IPS DF 4.7 (cell line): Measurements from ENCODE around the gene POTEH.
"Not testable (repeated sequence)": the region's sequence is repeated elsewhere in the genome, so short reads cannot be mapped to it uniquely, and the experiment has no call there.

Experiments
- DNase-seq: peaks from one replicate; pipeline ENCODE4 v3.0.0-alpha.2; 2013; ENCODE audit warnings: low spot score; ENCODE audit errors: extremely low read depth

Gene POTEH

DNA sequence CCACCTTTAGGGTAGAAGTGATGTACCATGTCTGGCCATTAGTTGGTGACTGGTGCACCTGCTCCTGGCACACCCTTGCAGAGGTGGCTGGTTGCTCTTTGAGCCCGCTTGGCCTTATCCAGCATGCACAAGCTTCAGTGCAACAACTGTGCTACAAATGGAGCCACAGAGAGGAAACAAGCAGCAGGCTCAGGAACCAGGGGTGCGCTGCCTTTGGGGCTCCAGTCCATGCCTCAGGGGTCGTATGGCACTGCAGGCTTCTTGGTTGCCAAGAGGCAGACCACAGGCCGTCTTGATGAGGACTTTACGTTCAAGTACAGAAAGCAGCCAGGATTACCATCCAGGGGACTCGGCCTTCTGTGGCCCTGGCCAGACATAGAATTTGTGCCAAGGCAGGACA, 44.6 kb downstream of the POTEH start:
- DNase-seq, result not testable (repeated sequence)

DNA sequence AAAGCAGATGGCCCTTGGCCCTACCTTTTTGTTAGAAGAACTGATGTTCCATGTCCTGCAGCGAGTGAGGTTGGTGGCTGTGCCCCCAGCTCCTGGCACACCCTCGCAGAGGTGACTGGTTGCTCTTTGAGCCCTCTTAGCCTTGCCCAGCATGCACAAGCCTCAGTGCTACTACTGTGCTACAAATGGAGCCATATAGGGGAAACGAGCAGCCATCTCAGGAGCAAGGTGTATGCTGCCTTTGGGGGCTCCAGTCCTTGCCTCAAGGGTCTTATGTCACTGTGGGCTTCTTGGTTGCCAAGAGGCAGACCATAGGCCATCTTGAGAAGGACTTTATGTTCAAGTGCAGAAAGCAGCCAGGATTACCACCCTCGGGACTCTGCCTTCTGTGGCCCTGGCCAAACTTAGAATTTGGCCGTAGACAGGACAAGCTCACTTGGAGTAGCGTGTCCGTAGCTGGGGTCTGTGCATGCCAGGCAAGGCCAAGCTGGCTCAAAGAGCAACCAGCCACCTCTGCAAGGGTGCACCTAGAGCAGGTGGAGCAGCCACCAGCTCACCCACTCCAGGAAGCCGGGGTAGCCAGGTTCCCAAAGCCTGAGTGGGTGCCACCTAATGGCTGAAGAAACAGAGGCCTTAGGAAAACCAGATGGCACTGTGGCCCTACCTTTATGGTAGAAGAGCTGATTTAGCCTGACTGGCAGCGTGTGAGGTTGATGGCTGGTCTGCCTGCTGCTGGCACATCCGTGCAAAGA, 48.5 kb downstream of the POTEH start:
- DNase-seq, result not testable (repeated sequence)

DNA sequence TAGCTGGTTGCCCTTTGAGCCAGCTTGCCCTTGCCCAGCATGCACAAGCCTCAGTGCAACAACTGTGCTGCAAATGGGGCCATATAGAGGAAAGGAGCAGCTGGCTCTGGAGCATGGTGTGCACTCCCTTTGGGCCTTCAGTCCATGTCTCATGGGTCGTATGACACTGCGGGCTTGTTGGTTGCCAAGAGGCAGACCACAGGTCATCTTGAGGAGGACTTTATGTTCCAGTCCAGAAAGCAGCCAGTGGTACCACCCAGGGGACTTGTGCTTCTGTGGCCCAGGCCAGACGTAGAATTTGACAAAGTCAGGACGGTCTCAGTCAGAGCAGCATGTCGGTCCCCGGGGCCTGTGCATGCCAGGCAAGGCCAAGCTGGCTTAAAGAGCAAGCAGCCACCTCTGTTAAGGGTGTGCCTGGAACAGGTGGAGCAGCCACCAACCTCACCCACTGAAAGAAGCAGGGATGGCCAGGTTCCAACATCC, 49.1 kb downstream of the POTEH start:
- DNase-seq, result not testable (repeated sequence)

DNA sequence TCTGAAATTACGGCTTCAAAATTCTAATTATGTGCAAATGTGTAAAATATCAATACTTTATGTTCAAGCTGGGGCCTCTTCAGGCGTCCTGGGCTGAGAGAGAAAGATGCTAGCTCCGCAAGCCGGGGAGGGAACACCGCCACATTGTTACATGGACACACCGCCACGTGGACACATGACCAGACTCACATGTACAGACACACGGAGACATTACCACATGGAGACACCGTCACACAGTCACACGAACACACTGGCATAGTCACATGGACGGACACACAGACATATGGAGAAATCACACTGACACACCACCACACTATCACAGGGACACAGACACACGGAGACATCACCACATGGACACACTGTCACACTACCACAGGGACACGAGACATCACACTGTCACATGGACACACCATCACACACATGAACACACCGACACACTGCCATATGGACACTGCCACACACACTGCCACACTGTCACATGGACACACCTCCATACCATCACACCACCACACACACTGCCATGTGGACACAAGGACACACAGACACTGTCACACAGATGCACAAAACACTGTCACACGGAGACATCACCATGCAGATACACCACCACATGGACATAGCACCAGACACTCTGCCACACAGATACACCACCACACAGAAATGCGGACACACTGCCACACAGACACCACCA, 58.0 kb downstream of the POTEH start:
- not testable (repeated sequence) for DNase-seq

DNA sequence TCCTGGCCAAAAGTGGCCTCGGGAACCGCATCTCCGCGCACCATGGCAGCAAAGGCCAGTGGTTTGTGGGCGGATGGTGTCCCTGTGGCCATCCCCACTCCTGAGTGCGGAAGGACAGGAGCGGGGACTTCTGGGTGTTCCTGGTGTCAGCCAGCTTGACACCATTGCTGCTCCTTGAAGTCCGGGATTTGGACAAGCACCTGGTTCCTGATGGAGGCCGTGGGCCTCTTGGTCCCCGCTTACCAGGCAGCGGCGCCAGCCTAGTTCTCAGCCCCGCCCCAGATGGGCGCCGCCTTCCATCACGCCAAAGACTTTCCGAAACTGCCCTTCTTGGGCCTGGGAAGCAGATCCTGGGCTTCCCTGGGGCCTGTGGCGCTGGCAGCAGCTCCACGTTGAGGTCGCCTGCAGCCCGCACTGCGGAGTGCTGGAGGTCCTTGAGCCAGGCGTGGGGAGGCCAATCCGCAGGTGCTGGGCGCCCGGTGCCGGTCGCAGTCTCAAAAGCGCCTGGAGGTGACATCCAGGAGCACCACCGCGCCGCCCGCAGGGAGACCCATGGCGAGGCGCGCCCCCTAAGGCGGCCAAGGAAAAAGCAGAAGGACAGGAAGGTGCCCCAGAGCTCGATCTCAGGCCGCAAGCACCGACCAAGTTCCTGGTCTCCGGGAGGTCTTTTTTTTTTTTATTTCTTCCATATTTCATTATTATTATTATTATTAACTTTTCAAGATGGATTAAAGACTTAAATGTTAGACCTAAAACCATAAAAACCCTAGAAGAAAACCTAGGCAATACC, 59.5 kb downstream of the POTEH start:
- not testable (repeated sequence) for DNase-seq

DNA sequence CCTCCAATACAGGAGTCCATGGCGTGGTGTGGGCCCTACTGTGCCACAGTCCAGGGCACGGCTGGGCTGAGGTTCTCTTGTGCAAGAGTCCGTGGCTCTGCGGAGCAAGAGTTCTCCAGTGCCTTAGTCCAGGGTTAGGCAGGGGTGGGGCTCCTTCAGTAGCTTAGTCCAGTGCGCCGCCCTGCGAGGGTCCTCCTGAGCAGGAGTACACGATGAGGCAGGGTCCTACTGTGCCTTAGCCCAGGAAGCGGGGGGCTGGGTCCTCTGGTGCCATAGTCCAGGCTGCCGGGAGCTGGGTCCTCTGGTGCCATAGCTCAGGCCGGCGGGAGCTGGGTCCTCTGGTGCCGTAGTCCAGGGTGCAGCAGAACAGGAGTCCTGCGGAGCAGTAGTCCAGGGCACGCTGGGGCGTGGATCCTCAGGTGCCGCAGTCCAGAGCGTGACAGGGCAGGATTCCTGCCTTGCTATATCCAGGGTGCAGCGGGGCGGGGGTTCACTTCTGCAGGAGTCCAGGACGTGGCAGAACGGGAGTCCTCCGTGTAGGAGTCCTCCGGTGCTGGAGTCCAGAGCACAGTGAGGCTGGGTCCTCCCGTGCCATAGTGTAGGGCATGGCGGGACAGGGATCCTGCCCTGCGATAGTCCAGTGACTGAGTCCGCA, 69.7 kb downstream of the POTEH start:
- not testable (repeated sequence) for DNase-seq

DNA sequence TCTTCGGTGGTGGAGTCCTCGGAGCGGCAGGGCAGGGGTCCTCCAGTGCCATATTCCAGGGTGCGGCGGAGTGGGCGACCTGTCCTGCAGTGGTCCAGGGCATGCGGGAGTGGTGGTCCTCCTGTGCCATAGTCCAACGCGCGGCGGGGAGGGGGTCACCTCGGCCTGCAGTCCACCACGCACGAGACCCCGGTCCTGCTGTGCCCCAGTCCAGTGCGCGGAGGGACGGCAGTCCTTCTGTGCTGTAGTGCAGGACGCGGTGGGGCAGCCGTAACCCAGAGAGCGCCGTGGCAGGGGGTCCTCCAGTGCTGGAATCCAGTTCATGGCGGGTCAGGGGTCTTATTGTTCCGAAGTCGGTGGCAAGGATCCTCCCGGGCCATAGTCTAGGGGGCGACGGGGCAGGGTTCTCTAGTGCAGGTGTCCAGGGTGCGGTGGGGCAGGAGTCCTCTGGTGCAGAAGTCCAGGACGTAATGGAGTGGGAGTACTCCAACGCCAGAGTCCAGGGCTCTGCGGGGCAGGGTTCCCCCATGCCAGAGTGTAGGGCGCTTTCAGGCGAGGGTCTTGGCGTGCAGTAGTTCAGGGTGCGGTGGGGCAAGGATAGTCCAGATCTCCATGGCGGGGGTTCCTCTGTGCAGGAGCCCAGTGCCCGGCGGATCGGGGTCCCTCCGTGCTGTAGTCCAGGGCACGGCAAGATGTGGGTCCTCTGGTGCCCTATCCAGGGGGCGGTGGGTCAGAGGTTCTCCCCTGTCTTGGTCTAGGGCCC, 70.7 kb downstream of the POTEH start:
- DNase-seq, result not testable (repeated sequence)

DNA sequence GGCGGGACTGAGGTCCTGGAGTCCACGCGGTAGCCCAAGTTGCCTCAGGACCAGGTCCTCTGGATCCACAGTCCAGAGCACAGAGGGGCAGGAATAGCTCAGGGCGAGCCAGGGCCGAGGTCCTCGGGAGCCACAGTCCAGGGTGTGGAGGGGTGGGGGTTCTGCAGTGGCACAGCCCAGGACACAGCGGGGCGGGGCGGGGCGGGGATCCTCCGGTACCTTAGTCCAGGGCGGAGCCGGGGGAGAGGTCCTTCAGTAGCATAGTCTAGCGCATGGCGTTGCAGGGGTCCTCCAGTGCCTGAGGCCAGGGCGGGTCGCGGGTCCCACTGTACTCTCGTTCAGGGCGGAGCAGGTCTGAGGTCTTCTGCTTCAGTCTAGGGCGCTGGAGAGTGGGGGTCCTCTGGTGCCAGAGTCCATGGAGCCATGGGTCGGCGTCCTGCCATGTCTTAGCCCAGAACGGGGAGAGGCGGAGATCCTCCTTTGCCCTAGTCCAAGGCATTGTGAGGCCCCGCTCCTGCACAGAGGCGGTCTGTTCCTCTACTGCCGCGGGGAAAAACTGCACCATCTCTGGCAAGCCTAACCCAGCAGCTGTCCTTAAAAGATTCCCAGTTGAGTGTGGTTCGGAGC, 71.4 kb downstream of the POTEH start:
- not testable (repeated sequence) for DNase-seq

DNA sequence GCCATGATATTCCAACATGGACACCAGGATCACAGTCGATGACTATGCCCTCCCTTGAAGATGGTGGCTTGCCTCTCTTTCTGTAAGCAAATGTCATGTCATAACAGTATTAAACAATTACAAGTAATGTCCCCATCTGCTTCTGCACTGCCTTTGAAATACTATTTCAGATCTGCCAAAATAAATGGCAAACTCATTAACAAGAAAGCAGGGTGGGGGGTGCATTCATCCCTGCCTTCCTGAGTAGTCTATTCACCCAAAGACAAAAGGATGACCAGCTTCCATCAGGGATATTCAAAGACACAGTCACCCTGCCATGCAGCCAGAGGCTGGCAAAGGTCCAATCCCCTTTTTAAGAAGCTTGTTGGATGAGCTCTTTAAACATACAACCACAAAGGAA, 73.7 kb downstream of the POTEH start:
- not testable (repeated sequence) for DNase-seq
